Sigmoid colon (tissue), 7 donors: ENCODE results near the gene NOL12. TPM values are rescaled to one million over a fixed set of nuclear protein-coding genes. Genes with fewer than 3 reads are reported as not detected.

Experiments
- DNase-seq: peaks from one replicate; pipeline ENCODE4 v3.0.0-alpha.2; 2019
- H3K27ac ChIP-seq, 4 donors: fragments of 200-600 bp; sonication (generic); one replicate each; pipeline ENCODE4 v1.5.1; 2016 to 2019; ENCODE audit warnings: mild to moderate bottlenecking in 1 of 4
- H3K27me3 ChIP-seq, 3 donors: fragments of 200-600 bp; sonication (generic); one replicate each; pipeline ENCODE4 v1.5.1; 2019; ENCODE audit warnings: mild to moderate bottlenecking in 1 of 3
- H3K36me3 ChIP-seq, 4 donors: fragments of 200-600 bp; sonication (generic); one replicate each; pipeline ENCODE4 v1.5.1; 2016 to 2019
- H3K4me1 ChIP-seq, 4 donors: fragments of 200-600 bp; sonication (generic); one replicate each; pipeline ENCODE4 v1.5.1; 2017 to 2019
- H3K4me3 ChIP-seq, 4 donors: fragments of 200-600 bp; sonication (generic); one replicate each; pipeline ENCODE4 v1.5.1; 2017 to 2019; ENCODE audit warnings: mild to moderate bottlenecking in 2 of 4, moderate library complexity in 1 of 4
- H3K9me3 ChIP-seq, 4 donors: fragments of 200-600 bp in 3 of 4; sonication (generic) in 3 of 4; one replicate each; pipeline versions ENCODE4 v1.5.1 to v1.6.1; 2013 to 2019
- EP300 ChIP-seq, 4 donors: sonication (generic); formaldehyde crosslinking; IDR thresholded peaks; one replicate each; pipeline ENCODE4 v1.6.1; 2017; ENCODE audit warnings: antibody characterized with exemption in 4 of 4
- POLR2A ChIP-seq, 2 donors: fragments of 450-650 bp; IDR thresholded peaks; one replicate each; pipeline ENCODE4 v1.6.1; 2016; ENCODE audit warnings: antibody characterized with exemption in 2 of 2, mild to moderate bottlenecking in 2 of 2, moderate library complexity in 2 of 2
- POLR2AphosphoS5 ChIP-seq, 4 donors: sonication (generic); formaldehyde crosslinking; IDR thresholded peaks; one replicate each; pipeline ENCODE4 v1.6.1; 2017; ENCODE audit warnings: antibody characterized with exemption in 4 of 4
- WGBS, 2 donors: extraction: QIAGEN DNeasy Blood & Tissue Kit; methylation state at CpG; one replicate each; pipeline ENCODE4 v1.1.7; 2013; 5-methylcytosine and 5-hydroxymethylcytosine counted together
- intact Hi-C: fragments of 100-400 bp; cut with DNase I; formaldehyde crosslinking; loops from one replicate; pipeline ENCODE4 v1.15.1; 2023
- polyA plus RNA-seq, 3 donors: library from polyadenylated mRNA; stranded (reverse); fragments of 200-250 nt; gene quantifications; one replicate each; pipeline ENCODE4 v1.2.3, GENCODE V29; 2013
- total RNA-seq, 4 donors: library from RNA; depleted of rRNA; stranded (reverse); fragments of >200 nt; gene quantifications; one replicate each; pipeline ENCODE4 v1.1.0, GENCODE V29; 2016
- TF ChIP-seq, protein P1 (sequence below), 4 experiments: fragments of 450-650 bp in 3 of 4; fragments of 200-600 bp in 1 of 4; IDR thresholded peaks; one replicate each; pipeline ENCODE4 v1.5.1; 2016 to 2019; ENCODE audit warnings: antibody characterized with exemption in 4 of 4, mild to moderate bottlenecking in 3 of 4, moderate library complexity in 2 of 4
- donor health status: healthy with polysubstance abuse.
- donor health status: Bipolar disorder and iron deficiency.
- donor health status: healthy.

Gene NOL12
- total and polyA plus RNA-seq, 7 donors, result 10.7 to 41.4 (median 28.2) TPM

DNA sequence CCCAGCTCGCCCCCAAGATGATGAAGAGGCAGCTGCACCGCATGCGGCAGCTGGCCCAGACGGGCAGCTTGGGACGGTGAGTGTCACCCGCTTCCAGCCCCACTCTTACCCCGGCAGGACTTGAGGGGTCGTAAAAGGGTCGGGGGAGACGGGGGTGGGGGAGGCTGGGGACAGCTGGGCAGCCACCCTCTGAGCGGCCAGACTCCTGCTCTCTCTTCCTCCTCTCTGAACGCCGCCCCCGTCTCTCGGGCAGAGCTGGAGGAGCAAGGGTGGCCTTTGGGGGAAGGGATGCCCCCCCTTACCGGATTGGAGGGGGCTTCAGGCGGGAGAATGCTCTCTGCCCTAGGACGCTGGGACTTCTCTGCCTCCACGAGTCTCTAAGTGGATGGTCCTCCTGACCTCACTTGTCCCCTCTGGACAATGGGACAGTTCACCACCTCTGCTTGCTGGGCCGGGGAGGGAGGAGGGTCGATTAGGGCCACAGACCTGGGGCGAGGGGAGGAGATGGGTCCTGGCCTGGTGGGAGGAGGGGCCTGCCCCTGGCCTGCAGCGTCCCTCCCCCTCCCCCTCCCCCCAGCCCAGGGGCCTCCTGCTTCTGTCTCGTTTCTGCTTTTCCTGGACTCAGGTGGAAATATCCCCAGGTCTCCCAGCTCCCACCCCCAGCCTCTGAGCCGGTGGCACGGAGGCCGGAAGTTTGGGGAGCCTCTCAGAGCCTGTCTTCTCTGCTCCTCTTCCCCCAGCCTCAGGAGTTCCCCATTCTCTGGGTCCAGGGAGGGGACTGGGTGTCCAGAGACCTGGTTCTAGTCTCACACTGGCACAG is 46.2 kb upstream of the NOL12 start:
- intact Hi-C loops, result no loop called here
- 1 to 2% methylated on average over 27 of the region's 27 CpGs for WGBS, 2 donors
- no peak for DNase-seq
- no peaks in the 10 kb centered on the region for H3K36me3 ChIP-seq
- H3K27me3 ChIP-seq, result peaks cover 0 to 7% (median 6%) of the 10 kb centered on the region in 3 donors
- H3K4me3 ChIP-seq, result peak overlapping the region; percentile 40 to 63 (median 52)
- TF ChIP-seq EP300 (IDR thresholded peaks at IDR 0.05) (no peak), POLR2A (IDR thresholded peaks at IDR 0.05) (no peak)
- peaks cover 0 to 32% (median 24%) of the 10 kb centered on the region in 4 donors for H3K4me1 ChIP-seq
- H3K9me3 ChIP-seq, result no peaks in the 10 kb centered on the region
- H3K27ac ChIP-seq, result peak overlapping the region; percentile 27 to 64 (median 61)

DNA sequence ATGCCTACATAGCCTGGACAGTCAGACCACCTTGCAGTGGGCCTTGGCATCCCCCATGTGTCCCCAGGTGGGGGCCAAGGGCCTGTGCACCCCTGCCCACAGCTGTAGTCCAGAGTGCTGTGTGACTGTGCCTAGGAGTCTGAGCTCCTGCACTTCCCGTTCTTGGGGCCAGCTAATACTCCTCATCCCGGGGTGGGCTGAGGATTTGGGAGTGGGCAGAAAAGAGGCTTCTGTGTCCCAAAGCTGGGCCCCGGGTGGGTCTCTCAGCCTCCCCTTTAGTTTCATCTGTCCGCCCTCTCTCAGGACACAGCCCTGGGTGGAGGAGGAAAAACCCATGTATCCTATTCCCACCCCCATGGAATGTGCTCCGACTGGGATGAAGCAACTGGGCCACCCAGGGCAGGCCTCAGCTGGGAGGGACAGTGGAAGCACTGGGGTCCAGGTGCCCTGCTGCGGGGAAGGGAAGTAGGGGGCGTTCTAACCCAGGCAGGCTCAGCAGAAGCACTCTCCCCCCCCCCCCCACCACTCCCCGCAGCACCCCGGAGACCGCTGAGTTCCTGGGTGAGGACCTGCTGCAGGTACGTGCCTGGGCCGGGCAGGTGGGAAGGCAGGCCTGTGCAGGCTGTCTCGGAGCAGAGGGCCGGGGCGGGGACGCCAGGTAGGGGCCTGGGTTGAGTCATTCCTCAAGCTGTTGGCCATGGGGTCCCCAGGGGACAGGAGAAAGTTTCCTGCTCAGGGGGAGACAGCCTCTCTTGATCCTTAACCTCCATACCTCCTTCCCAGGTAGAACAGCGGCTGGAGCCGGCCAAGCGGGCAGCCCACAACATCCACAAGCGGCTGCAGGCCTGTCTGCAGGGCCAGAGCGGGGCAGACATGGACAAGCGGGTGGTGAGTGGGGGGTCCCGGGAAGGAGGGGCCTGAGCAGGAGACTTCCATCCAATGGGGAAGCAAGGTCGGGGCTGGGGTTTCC is 45.3 kb upstream of the NOL12 start:
- no peak for DNase-seq
- H3K4me1 ChIP-seq, result peaks cover 0 to 27% (median 22%) of the 10 kb centered on the region in 4 donors
- H3K36me3 ChIP-seq, result no peaks in the 10 kb centered on the region
- intact Hi-C loops, result no loop called here
- H3K9me3 ChIP-seq, result no peaks in the 10 kb centered on the region
- H3K4me3 ChIP-seq, result peak overlapping the region in 3 of 4 donors; percentile 50 to 63 (median 54)
- TF ChIP-seq POLR2A (IDR thresholded peaks at IDR 0.05) (no peak), POLR2AphosphoS5 (IDR thresholded peaks at IDR 0.05) (no peak), EP300 (IDR thresholded peaks at IDR 0.05) (no peak)
- TF ChIP-seq, protein P1, sequence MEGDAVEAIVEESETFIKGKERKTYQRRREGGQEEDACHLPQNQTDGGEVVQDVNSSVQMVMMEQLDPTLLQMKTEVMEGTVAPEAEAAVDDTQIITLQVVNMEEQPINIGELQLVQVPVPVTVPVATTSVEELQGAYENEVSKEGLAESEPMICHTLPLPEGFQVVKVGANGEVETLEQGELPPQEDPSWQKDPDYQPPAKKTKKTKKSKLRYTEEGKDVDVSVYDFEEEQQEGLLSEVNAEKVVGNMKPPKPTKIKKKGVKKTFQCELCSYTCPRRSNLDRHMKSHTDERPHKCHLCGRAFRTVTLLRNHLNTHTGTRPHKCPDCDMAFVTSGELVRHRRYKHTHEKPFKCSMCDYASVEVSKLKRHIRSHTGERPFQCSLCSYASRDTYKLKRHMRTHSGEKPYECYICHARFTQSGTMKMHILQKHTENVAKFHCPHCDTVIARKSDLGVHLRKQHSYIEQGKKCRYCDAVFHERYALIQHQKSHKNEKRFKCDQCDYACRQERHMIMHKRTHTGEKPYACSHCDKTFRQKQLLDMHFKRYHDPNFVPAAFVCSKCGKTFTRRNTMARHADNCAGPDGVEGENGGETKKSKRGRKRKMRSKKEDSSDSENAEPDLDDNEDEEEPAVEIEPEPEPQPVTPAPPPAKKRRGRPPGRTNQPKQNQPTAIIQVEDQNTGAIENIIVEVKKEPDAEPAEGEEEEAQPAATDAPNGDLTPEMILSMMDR (IDR thresholded peaks at IDR 0.05), result no peak
- H3K27ac ChIP-seq, result peak overlapping the region in 2 of 4 donors; percentile 60 to 64
- 15 to 49% methylated on average over 24 of the region's 24 CpGs for WGBS, 2 donors
- H3K27me3 ChIP-seq, result peaks cover 0 to 7% (median 6%) of the 10 kb centered on the region in 3 donors

DNA sequence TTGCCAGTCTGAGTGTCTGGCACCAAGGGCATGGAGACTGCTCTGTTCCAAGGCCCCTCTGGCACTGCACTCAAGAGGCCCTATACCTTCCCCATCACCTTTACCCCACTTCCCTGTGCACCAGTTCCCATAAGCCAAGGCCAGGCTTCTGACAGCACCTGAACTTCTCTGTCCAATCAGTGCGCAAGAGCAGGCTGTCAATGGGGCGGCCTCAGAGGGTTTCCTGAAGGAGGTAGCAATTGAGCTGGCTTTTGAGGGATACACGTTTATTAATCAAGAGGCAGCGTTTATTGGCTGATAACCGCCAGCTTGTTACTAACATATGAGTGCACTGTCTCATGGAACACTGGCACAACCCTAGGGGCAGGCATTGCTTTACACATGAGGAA is 44.6 kb upstream of the NOL12 start:
- Histone ChIP-seq H3K36me3 (no peaks in the 10 kb centered on the region), H3K4me1 (peaks cover 0 to 27% (median 22%) of the 10 kb centered on the region in 4 donors), H3K9me3 (no peaks in the 10 kb centered on the region), H3K27ac (peak overlapping the region in 1 of 4 donors; percentile 64), H3K4me3 (no peak overlapping the region), H3K27me3 (peaks cover 0 to 7% (median 6%) of the 10 kb centered on the region in 3 donors)
- intact Hi-C loops, result no loop called here
- DNase-seq, result no peak
- no peak for TF ChIP-seq POLR2AphosphoS5 (IDR thresholded peaks at IDR 0.05)
- no peak for TF ChIP-seq POLR2A (IDR thresholded peaks at IDR 0.05)
- TF ChIP-seq, protein P1 (IDR thresholded peaks at IDR 0.05), result no peak
- no peak for TF ChIP-seq EP300 (IDR thresholded peaks at IDR 0.05)
- WGBS, 2 donors, result 14 to 64% methylated on average over 5 of the region's 5 CpGs

DNA sequence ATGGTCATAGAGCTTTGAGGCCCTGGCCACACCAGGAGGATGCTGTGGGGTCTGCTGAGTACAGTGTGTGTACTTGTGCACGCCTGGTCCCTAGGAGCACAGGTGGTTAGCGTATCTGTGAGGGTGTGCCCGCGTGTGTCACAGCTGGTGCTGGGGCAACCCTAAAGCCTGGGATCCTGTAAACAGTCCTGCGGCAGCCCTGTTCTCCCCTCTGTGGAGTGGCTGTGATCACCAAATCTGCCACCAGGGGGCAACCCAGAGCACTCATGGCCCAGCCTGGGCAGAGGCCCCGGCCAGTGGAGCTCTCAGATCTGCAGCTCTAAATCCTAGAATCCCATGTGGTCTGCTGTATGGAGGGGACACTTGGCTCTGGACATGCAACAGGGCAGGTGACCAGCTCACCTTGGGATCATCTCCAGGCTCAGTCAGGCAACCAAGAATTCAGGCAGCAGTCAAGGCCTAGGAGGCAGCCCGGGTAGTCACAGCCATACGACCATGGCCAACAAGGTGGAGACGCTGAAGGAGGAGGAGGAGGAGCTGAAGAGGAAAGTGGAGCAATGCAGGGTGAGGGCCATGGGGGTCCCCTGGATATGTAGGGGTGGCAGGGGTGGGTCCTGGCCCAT is 42.8 kb upstream of the NOL12 start:
- H3K27me3 ChIP-seq, result peaks cover 0 to 7% (median 6%) of the 10 kb centered on the region in 3 donors
- H3K4me3 ChIP-seq, result no peak overlapping the region
- H3K4me1 ChIP-seq, result peaks cover 0 to 24% (median 21%) of the 10 kb centered on the region in 4 donors
- no peaks in the 10 kb centered on the region for H3K9me3 ChIP-seq
- DNase-seq, result peak; percentile 92
- 23 to 33% methylated on average over 9 of the region's 9 CpGs for WGBS, 2 donors
- TF ChIP-seq POLR2AphosphoS5 (IDR thresholded peaks at IDR 0.05) (peak in 1 of 4 donors; percentile 6), POLR2A (IDR thresholded peaks at IDR 0.05) (no peak), EP300 (IDR thresholded peaks at IDR 0.05) (no peak)
- TF ChIP-seq, protein P1 (IDR thresholded peaks at IDR 0.05), result peak; percentile 79 to 94 (median 91)
- H3K36me3 ChIP-seq, result peaks cover 0 to 5% (median 0%) of the 10 kb centered on the region in 4 donors
- intact Hi-C loops, result loop anchor here (1.0 to 2.0 kb wide), 2 partner anchors 38 to 149 kb away; no protein-coding TSS in a partner anchor
- H3K27ac ChIP-seq, result no peak overlapping the region
